CD4-positive, alpha-beta T cell treated with Interleukin-15 for 1 hour (primary cell): ENCODE measurements around the gene GBX1.

ENCODE experiments used
- DNase-seq: peaks from one replicate; pipeline ENCODE4 v3.0.0-alpha.2; 2020

GBX1 gene

DNA sequence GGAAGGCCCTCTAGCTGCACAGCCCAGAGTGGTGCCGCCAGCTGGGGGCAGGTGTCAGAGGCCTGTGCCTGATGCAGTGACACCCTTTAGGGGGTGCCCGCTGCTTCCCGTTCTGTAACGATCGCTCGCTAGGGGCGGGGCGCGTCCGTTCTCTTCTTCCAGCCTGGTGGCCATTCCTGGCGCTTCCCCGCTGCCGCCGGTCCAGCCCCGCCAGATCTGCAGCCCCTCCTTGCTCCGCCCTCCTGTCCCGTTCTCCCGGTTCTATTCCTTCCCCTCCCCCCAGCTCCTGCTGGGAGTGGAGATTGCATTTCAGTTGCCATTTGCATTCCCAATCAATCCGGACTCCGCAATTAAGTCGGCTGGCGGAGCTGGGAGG lies 42.0 kb downstream of the GBX1 start:
- DNase-seq: no peak

DNA sequence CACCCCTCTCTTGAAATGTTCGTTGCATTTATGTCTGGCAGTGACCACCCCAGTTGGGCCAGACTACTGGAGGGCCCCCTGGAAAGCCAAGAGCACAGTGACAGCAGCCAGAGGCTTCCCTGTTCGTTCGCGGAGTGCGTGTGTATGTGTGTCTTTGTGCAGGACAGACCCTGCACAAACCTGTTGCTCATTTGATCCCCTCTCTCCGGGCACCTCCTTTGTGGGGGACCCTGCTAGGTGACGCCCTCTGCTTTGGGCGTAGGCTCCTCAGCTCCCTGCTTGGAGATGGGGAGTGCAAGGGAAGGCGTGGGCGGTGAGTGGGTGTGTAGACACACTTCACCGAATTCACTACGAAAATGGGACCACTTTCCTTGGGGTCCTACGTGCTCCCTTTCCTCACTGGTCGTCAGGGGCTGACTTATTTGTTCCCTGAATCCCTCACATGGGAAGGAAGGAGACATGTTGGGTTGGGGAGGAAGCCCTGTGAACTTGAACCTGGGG lies 42.5 kb downstream of the GBX1 start:
- DNase-seq: no peak

DNA sequence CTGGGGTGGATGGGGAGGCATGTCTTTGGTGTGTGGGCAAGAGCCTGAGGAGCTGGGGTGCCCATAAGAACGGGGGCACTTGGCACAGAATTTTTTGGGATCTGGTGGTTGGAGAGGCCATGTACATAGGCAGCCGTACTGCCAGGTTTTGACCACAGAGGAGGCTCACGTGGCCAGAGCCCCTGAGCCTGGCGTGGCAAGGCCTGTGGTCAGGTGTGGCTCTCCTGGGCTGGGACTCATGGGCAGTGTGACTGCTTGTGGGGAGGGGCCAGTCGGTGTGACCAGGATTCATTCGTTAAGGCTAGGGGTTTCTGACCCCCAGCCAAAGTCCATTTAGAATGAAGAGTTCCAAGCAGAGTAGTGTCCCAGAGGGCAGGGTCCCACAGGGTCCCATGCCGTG lies 43.0 kb downstream of the GBX1 start:
- DNase-seq: no peak

DNA sequence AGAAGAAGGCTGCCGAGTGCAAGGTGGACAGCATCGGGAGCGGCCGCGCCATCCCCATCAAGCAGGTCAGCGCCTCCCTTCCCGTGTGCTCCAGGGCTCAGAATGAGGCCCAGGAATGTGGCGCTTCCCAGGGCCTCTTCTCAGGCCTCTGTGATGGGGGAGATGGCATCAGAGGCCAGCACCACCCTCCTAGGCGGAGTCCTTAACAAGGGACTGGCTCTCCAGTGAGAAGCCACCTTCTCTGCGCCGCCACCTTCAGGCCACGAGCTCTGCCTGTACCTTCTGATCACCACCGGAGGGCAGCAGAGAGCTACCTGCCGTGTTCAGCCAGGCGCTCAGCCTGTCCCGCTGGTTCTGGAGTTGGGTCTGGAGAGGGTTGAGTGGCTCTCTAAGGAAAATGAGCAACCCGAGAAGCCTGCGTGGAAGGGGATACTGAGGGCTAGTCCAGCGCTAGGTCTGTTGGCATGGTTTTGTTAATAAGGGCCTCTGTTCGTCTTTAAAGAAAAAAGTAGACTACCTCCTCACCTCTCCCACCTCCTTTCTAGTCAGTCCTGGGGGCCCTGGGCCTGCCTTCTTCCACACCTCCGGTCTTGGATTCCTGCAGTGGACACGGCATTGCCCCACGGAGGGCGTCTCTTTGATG lies 43.6 kb downstream of the GBX1 start:
- DNase-seq: peak; percentile 79

DNA sequence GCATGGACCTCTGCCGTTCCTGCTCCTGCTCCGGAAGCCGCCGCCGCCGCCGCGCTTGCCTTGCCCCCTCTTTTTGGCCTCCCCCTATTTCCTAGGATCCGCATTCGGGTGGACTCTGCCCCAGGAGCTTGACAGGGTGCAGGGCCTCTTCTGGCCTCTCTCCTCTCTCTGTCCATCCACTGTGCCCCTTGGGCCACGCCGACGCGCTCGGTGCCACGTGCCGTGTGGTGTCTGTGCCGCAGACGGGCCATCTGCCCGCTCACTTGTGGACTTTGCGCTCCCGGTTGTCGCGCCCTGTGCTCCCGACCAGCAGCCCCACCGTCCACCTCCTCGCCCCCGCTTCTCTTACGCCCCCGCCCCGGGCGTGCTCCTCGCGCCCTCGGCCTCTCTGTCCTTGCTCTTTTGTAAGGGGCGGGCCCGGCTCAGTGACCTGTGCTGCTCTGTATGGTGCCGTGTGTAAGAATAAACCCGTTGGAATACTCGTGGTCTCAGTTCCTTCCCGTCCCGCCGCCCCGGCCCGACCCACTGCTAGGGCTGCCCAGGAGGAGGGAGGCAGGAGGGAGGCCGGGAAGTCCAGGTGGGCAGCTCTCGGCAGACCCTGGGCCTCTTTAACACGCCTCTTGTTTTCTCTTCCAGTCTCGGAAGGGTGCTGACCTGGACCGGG lies 44.2 kb downstream of the GBX1 start:
- no peak for DNase-seq

- DNase-seq: no peak
Measured at GRCh38 chr7:151122796-151123157, 44.7 kb downstream of the GBX1 start.

- no peak for DNase-seq
Measured at GRCh38 chr7:151122276-151122675, 45.2 kb downstream of the GBX1 start.

DNA sequence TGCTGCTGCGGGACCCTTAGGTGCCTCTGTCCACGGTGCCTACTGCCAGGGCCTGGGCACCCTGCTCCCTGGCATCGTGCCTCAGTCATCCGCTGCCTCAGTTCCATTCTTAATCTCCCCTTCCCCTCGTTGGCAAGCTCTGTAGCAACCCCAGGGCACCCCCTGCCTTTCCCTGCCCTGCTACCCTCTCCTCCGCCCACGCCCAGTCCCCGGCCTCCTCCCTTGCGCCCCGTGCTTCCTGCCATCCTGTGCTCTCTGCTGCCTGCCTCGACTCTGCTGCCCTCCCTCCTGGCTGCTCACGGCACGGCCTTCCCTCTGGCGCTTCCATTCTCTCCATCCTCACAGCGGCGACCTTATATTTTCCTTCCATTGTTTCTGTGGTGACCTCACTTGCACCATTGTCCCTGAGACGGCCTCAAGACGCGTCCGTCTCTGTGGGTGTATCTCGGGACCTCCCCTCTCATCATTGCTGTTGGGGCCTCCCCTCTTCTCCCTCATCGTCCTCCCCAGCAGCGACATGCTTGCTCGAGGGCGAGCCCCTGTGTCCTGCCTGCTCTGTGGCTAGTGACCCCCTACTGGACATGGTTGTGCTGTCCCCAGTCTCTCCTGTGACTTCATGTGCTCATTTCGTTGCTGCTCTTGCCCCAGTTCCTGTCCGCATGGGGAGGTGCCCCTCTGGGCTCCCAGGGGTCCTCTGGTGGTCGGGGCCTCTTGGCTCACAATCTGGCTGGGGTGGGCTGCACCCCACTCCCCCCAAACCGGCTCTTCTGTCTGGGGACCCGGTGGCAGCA lies 45.9 kb downstream of the GBX1 start:
- DNase-seq: no peak

DNA sequence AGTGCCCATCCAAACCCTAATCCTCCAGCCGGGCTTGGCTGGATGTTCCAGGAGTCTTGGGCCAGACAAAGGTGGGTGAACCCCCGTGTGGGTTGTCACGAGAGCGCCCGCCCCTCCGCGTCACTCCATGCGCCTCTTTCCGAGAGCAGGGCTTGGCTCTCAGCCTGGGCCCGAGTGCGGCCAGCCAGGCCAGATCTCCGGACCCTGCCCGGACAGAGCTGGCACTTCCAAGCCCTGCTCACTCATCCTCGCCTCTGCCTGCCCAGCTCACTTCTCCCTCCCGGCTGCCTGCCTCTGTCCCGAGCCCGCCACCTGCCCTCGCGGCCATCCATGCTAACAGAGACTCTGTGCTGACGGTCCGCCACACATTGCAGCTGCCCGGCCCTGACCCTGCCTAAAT lies 46.6 kb downstream of the GBX1 start:
- no peak for DNase-seq

GRCh38 chr7:151119902-151120301 lies 47.6 kb downstream of the GBX1 start:
- DNase-seq: no peak

GRCh38 chr7:151119055-151119415 lies 48.5 kb downstream of the GBX1 start:
- no peak for DNase-seq

DNA sequence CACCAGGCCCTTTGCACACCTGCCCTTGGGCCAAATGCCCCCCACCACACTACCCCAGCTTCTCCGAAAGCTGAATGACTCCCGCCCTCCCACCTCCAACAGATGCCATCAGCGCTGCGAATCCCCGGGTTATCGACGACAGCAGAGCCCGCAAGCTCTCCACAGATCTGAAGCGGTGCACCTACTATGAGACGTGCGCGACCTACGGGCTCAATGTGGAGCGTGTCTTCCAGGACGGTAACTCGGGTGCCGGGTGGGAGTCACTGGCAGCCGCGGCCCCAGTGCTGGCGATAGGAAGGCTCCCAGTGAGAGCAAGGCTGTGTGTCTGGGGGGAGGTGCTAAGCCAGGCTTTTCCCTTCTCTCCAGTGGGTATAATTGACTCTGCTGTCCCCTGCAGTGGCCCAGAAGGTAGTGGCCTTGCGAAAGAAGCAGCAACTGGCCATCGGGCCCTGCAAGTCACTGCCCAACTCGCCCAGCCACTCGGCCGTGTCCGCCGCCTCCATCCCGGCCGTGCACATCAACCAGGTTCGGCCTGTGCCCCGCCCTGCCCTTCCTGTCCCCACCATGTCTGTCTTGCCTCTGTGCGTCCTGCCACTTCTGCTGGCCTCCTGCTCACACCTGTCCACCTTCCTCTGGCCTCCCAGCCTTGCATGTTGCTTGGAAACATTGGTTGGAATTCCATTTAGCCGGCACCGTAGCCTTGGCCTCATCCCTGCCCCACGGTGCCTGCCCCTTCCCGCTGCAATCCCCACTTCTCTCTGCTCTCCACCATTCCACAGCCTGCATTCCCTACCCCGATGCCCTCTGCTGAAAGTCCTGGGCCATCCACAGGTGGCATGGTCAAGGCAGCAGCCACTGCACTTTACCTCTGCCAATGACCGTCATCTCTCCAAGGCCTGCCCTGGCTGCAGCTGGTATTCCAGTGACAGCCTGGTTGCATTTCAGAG lies 49.1 kb downstream of the GBX1 start:
- no peak for DNase-seq

- no peak for DNase-seq
Measured at GRCh38 chr7:151117565-151117964, 49.9 kb downstream of the GBX1 start.

DNA sequence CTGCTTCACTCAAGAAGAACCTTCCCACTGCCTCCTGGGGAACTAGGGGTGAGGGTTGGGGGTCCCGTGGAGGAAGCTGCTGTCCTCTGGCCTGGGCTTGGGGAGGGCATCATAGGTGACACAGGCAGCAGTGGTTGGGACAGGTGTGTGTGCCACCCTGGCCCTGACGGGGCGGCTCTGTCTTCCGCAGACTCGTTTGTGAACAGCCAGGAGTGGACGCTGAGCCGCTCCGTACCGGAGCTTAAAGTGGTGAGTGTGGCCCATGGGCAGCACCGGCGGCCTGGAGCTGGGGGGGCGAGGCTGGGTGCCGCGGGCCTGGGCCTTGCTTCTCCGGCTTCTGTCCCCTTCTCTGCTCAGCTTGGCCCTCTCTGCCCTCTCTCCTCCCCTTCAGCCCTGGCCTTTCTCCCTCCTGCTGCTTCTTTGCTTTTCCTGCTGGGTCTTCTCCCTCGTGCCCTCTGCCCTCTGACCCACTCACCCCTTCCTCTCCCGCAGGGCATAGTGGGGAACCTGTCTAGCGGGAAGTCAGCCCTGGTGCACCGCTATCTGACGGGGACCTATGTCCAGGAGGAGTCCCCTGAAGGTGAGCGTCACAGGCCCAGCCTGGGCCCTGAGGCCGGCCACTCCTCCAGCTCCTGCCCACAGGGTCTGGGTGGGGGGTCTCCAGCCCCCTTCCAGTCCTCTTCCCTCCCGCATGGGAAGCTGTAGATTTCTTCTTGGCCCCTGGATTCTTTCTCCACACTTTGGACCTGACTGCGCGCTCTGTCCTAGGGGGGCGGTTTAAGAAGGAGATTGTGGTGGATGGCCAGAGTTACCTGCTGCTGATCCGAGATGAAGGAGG lies 50.7 kb downstream of the GBX1 start:
- no peak for DNase-seq

GRCh38 chr7:151115836-151116418 lies 51.6 kb downstream of the GBX1 start:
- DNase-seq: no peak

- no peak for DNase-seq
Measured at GRCh38 chr7:151115121-151115835, 52.2 kb downstream of the GBX1 start.

- DNase-seq: no peak
Measured at GRCh38 chr7:151114151-151115090, 53.1 kb downstream of the GBX1 start.

DNA sequence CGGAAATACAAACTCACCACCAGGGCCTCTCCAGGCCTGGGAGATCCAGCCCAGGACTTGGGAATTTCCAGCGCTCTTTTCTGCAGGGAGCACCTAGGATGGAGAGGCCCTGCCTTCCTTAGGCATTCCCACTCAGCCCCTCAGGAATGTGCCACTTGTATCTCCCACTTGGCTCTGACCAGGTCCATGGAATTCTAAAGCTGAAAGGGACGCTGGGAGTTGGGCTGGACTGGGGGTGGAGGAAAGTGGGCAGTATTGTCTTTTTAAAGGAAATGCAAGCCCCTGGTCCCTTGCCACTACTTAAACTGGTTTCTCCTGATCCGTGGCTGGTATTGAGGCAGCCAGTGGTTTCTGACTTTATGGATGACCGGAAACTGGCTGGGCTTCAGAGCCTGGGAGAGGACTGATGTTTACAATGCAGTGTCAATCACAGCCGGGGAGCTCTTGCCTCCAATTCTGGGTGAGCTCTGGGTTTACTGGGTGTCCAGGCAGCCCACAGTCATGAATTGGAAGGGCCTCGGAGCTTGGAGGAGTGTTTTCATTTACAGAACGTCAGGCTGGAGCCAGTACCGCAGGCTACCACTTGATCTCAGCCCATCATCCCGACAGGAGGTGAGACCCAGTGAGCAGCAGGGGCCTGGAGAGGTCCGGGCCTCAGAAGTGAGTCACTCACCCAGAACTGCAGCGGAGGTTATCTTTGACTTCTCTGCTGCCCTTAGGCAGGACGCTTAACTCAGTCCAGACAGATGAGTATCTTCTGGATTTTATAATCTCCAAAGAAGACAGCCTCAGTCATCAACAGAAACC lies 53.9 kb downstream of the GBX1 start:
- DNase-seq: no peak
